KMS-11 (cell line): ENCODE measurements around the gene DEFB113.

Experiments
- H2AFZ ChIP-seq: fragments of 200-600 bp; sonication (generic); 2 replicates; pipeline ENCODE4 v1.6.1; 2016; ENCODE audit warnings: antibody characterized with exemption, mixed run types, low read depth
- H3K27ac ChIP-seq: fragments of 200-600 bp; sonication (generic); 2 replicates; pipeline ENCODE4 v1.6.1; 2016; ENCODE audit warnings: mild to moderate bottlenecking, mixed run types
- H3K27me3 ChIP-seq: fragments of 200-600 bp; sonication (generic); 2 replicates; pipeline ENCODE4 v1.6.1; 2017; ENCODE audit warnings: mild to moderate bottlenecking, low read depth, mixed run types, moderate library complexity; ENCODE audit not compliant: insufficient read depth
- H3K36me3 ChIP-seq: fragments of 200-600 bp; sonication (generic); 2 replicates; pipeline ENCODE4 v1.6.1; 2017; ENCODE audit warnings: mild to moderate bottlenecking, mixed run types; ENCODE audit not compliant: insufficient read depth
- H3K4me1 ChIP-seq: fragments of 200-600 bp; sonication (generic); 2 replicates; pipeline ENCODE4 v1.6.1; 2016; ENCODE audit warnings: mild to moderate bottlenecking, low read depth, mixed run types; ENCODE audit not compliant: poor library complexity, severe bottlenecking
- H3K4me2 ChIP-seq: fragments of 200-600 bp; sonication (generic); 2 replicates; pipeline ENCODE4 v1.7.0; 2016; ENCODE audit warnings: mild to moderate bottlenecking, mixed run types
- H3K4me3 ChIP-seq: fragments of 200-600 bp; sonication (generic); IDR thresholded peaks from 2 replicates; pipeline ENCODE4 v1.6.1; 2017; ENCODE audit warnings: low read depth, low read length, mixed read lengths; ENCODE audit not compliant: insufficient read depth
- H3K79me2 ChIP-seq: fragments of 200-600 bp; sonication (generic); 2 replicates; pipeline ENCODE4 v1.6.1; 2016; ENCODE audit warnings: low read depth, mixed run types; ENCODE audit not compliant: insufficient read depth
- H3K9ac ChIP-seq: fragments of 200-600 bp; sonication (generic); 2 replicates; pipeline ENCODE4 v1.6.1; 2016; ENCODE audit warnings: mild to moderate bottlenecking, mixed run types
- H4K20me1 ChIP-seq: fragments of 200-600 bp; sonication (generic); 2 replicates; pipeline ENCODE4 v1.6.1; 2016; ENCODE audit warnings: mild to moderate bottlenecking, mixed run types; ENCODE audit not compliant: insufficient read depth
- TF ChIP-seq, protein P1 (sequence below): fragments of 200-600 bp; sonication (generic); conservative IDR thresholded peaks from 2 replicates; pipeline ENCODE4 v1.6.1; 2017; ENCODE audit warnings: low read depth, mild to moderate bottlenecking, antibody characterized with exemption, low read length, moderate library complexity, mixed read lengths

Gene DEFB113

GRCh38 chr6:49980898-49981297, 11.5 kb upstream of the DEFB113 start:
- no peaks in the 10 kb centered on the region for H4K20me1 ChIP-seq
- peaks cover 27% of the 10 kb centered on the region for H3K4me1 ChIP-seq
- H2AFZ ChIP-seq: no peak overlapping the region
- no peak overlapping the region for H3K9ac ChIP-seq
- TF ChIP-seq, protein P1, sequence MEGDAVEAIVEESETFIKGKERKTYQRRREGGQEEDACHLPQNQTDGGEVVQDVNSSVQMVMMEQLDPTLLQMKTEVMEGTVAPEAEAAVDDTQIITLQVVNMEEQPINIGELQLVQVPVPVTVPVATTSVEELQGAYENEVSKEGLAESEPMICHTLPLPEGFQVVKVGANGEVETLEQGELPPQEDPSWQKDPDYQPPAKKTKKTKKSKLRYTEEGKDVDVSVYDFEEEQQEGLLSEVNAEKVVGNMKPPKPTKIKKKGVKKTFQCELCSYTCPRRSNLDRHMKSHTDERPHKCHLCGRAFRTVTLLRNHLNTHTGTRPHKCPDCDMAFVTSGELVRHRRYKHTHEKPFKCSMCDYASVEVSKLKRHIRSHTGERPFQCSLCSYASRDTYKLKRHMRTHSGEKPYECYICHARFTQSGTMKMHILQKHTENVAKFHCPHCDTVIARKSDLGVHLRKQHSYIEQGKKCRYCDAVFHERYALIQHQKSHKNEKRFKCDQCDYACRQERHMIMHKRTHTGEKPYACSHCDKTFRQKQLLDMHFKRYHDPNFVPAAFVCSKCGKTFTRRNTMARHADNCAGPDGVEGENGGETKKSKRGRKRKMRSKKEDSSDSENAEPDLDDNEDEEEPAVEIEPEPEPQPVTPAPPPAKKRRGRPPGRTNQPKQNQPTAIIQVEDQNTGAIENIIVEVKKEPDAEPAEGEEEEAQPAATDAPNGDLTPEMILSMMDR: no peak
- H3K36me3 ChIP-seq: no peaks in the 10 kb centered on the region
- no peaks in the 10 kb centered on the region for H3K27me3 ChIP-seq
- H3K79me2 ChIP-seq: no peaks in the 10 kb centered on the region
- H3K27ac ChIP-seq: no peak overlapping the region
- H3K4me3 ChIP-seq: no peak overlapping the region
- no peak overlapping the region for H3K4me2 ChIP-seq

DNA sequence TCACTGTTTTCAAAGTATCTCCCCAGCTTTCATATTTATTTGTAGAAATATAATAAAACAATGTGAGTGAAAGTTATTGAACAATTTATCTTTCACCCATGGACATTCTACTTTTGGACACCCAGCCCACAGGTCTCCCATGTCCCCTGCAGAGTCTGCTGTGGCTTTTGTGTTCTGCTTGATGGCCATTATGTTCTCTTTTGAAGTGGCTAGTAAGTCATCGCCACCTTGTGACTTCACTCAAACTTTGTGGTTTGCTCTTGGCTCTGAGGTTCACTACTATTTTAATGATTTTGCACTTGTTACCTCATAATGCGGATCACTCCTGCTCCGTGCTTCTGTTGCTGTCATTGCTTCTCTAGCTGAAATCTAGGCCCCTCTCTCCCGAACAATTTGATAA, 10.2 kb upstream of the DEFB113 start:
- no peaks in the 10 kb centered on the region for H3K79me2 ChIP-seq
- H3K4me3 ChIP-seq: no peak overlapping the region
- TF ChIP-seq, protein P1: no peak
- H3K27me3 ChIP-seq: no peaks in the 10 kb centered on the region
- no peak overlapping the region for H3K27ac ChIP-seq
- H2AFZ ChIP-seq: no peak overlapping the region
- H3K9ac ChIP-seq: no peak overlapping the region
- H4K20me1 ChIP-seq: no peaks in the 10 kb centered on the region
- H3K4me2 ChIP-seq: peak overlapping the region; percentile 24; the same call in 1 of the 2 replicates
- H3K4me1 ChIP-seq: peaks cover 27% of the 10 kb centered on the region
- no peaks in the 10 kb centered on the region for H3K36me3 ChIP-seq

DNA sequence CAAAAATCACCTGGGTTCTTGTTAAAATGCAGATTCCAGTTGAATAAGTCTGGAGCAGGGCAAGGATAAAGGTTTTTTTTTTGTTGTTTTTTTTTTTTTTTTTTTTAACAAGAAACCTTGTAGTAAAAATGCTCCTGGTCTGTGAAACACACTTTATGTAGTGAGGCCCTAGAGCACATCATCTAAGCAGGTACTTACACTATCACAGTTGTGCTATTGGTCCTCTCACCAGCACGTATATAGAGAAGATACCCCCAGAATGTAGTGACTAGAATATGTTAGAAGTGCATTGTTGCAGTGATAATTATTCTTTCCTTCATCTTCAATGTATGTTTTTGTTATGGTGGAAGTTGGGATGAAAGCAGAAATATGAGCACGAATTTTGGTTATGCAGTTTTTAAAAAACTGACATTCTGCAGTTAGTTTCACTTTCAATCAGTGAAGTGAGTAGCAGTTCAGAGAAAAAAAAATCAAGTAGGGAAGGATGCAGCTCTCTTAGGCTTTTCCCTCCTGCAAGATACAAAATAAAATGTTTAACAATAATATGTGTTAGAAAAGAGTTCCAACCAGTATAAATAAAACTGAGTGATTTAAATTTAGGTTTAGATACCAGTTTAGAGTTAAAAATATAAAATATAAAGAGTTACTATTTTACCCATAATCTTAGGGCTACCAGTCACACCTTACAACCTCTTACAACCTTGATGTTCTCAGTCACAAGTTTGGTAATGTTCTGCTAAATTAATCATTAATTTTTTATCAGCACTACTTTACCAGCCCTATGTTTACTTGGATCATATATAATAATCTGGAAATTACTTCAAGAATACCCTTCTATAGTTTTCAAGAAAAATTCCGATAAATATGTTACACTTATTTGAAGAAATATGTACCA, 9.2 kb upstream of the DEFB113 start:
- Histone ChIP-seq H3K36me3 (no peaks in the 10 kb centered on the region), H3K79me2 (no peaks in the 10 kb centered on the region), H3K27ac (no peak overlapping the region), H2AFZ (no peak overlapping the region), H3K4me3 (no peak overlapping the region), H4K20me1 (no peaks in the 10 kb centered on the region), H3K9ac (no peak overlapping the region), H3K4me2 (peak overlapping the region; percentile 50), H3K27me3 (no peaks in the 10 kb centered on the region), H3K4me1 (peaks cover 27% of the 10 kb centered on the region)
- TF ChIP-seq, protein P1: no peak

- TF ChIP-seq, protein P1: no peak
- H4K20me1 ChIP-seq: no peaks in the 10 kb centered on the region
- H3K27ac ChIP-seq: no peak overlapping the region
- H3K36me3 ChIP-seq: no peaks in the 10 kb centered on the region
- H3K9ac ChIP-seq: no peak overlapping the region
- H3K4me1 ChIP-seq: no peaks in the 10 kb centered on the region
- no peaks in the 10 kb centered on the region for H3K79me2 ChIP-seq
- no peak overlapping the region for H3K4me3 ChIP-seq
- H3K4me2 ChIP-seq: no peak overlapping the region
- H2AFZ ChIP-seq: no peak overlapping the region
- H3K27me3 ChIP-seq: no peaks in the 10 kb centered on the region
Observed at GRCh38 chr6:49966823-49967222, 2.6 kb downstream of the DEFB113 start.
